Measurements from ENCODE around the gene ROPN1L. TPM values are rescaled to one million over a fixed set of nuclear protein-coding genes. Genes with fewer than 3 reads are reported as not detected.

ROPN1L gene
- total and polyA plus RNA-seq, 2 of the 13 experiments (the other 11 are each of a cell fraction or from before 2014, with no cell fraction given): not detected

DNA sequence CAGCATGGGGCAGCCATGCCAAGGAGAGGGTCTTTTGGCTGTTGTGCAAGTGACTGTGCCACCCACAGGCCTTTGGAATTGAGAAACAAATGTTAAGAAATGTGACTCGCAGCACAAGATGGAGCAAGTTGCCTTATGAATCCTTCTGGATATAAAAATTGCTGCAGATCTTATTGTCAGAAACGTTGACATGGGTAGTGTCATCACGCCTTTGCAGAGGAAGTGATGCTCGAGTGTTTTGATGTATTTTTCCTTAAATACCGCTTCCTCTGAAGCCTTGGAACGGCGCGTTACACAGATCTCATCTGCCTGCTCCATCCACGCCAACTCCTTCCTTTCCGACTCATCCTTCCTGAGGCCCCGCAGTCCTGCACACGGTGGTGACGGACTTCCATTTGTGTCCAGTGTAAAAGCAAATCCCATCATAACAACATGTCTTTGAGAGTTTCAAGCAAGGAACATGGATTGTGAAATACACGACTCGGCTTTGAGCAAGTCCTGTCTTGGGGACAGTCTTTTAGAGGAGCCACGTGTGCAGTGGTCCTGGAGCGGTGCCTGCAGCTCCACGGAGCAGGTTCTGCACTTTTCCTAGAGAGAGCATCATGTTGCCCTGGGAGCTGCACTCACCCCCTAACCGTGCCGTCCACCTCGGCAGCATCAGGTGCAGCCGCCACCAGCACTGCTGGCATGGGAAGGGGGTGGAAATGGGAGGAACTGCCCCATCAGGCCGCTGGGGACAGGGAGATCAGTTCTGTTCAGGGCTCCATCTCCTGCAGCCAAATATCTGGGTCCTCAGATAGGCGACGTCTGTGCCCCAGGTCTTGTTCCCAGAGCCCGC lies 15.1 kb downstream of the ROPN1L start:
- POLR2A ChIA-PET: no interaction called here
- Histone ChIP-seq H3K4me3 (replicated peaks in 1 of 3; ENCODE audit: insufficient read depth in 1 of 3, low read depth in 2 of 3, low read length in 3 of 3) (no peak overlapping the region), H3K36me3 (replicated peaks in 1 of 2; ENCODE audit: control insufficient read depth in 1 of 2, insufficient read depth in 2 of 2, low read length in 2 of 2) (no peaks in the 10 kb centered on the region), H2AFZ (ENCODE audit: low read length) (no peak overlapping the region), H3K4me1 (ENCODE audit: insufficient read depth, low read length) (no peaks in the 10 kb centered on the region), H3K27ac (ENCODE audit: extremely low read length, insufficient read depth, low read length) (no peak overlapping the region), H3K9me3 (ENCODE audit: low read length) (no peaks in the 10 kb centered on the region), H4K20me1 (ENCODE audit: insufficient read depth, low read length) (no peaks in the 10 kb centered on the region; the same call in 1 of the 2 replicates), H3K79me2 (ENCODE audit: insufficient read depth, low read length) (no peaks in the 10 kb centered on the region), H3K4me2 (ENCODE audit: low read depth, low read length) (no peak overlapping the region), H3K27me3 (ENCODE audit: control insufficient read depth in 1 of 2, insufficient read depth in 2 of 2, low read length in 2 of 2) (peaks cover 1 to 32% of the 10 kb centered on the region in 2 experiments; a peak in 3 of 5 replicates), H3K9ac (ENCODE audit: insufficient read depth, low read depth, low read length) (no peak overlapping the region)
- in situ Hi-C loops (cut with HindIII; ENCODE audit: extremely low pct_ligation_motif_present, low pct_unique_long_range_greater_than_20kb): no loop called here
- 43% methylated on average over 17 of the region's 26 CpGs for WGBS (ENCODE audit: low lambda C conversion rate)
- TF ChIP-seq, protein P1, sequence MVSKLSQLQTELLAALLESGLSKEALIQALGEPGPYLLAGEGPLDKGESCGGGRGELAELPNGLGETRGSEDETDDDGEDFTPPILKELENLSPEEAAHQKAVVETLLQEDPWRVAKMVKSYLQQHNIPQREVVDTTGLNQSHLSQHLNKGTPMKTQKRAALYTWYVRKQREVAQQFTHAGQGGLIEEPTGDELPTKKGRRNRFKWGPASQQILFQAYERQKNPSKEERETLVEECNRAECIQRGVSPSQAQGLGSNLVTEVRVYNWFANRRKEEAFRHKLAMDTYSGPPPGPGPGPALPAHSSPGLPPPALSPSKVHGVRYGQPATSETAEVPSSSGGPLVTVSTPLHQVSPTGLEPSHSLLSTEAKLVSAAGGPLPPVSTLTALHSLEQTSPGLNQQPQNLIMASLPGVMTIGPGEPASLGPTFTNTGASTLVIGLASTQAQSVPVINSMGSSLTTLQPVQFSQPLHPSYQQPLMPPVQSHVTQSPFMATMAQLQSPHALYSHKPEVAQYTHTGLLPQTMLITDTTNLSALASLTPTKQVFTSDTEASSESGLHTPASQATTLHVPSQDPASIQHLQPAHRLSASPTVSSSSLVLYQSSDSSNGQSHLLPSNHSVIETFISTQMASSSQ (IDR thresholded peaks at IDR 0.05; ENCODE audit: low read depth): no peak
- TF ChIP-seq, protein P1 (CRISPR knock-in tag; IDR thresholded peaks at IDR 0.05; ENCODE audit: borderline replicate concordance): no peak
- TF ChIP-seq ATM (IDR thresholded peaks at IDR 0.05; ENCODE audit: borderline replicate concordance) (no peak), PHB2 (IDR thresholded peaks at IDR 0.05; ENCODE audit: partially characterized antibody) (no peak), SPEN (CRISPR knock-in tag; IDR thresholded peaks at IDR 0.05; ENCODE audit: low read depth) (no peak)
- TF ChIP-seq, protein P2, sequence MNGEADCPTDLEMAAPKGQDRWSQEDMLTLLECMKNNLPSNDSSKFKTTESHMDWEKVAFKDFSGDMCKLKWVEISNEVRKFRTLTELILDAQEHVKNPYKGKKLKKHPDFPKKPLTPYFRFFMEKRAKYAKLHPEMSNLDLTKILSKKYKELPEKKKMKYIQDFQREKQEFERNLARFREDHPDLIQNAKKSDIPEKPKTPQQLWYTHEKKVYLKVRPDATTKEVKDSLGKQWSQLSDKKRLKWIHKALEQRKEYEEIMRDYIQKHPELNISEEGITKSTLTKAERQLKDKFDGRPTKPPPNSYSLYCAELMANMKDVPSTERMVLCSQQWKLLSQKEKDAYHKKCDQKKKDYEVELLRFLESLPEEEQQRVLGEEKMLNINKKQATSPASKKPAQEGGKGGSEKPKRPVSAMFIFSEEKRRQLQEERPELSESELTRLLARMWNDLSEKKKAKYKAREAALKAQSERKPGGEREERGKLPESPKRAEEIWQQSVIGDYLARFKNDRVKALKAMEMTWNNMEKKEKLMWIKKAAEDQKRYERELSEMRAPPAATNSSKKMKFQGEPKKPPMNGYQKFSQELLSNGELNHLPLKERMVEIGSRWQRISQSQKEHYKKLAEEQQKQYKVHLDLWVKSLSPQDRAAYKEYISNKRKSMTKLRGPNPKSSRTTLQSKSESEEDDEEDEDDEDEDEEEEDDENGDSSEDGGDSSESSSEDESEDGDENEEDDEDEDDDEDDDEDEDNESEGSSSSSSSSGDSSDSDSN (CRISPR knock-in tag; IDR thresholded peaks at IDR 0.05): no peak
- DNase-seq (ENCODE audit: low spot score): no peak
- no TSS peak for BruUV-seq (replicated peaks)
- CTCF ChIA-PET (ENCODE audit: low intra/inter-chr PET ratio, low total read pairs): no interaction called here
- no peak for FAIRE-seq
- no peak for ATAC-seq
- intact Hi-C loops (cut with micrococcal nuclease; ENCODE audit: unreplicated experiment): loop anchor here (10.0 kb wide), 1 partner anchor 728 kb away; no protein-coding TSS in a partner anchor
